BJ (cell line): ENCODE data around the gene CIROP. TPM values are rescaled to one million over a fixed set of nuclear protein-coding genes. Genes with fewer than 3 reads are reported as not detected.

Source experiments
- CTCF ChIA-PET: fragments of 350-600 bp; formaldehyde crosslinking; extraction: SDS; loops from one replicate; lab custom pipeline; 2021; ENCODE audit warnings: antibody characterized with exemption, inconsistent platforms; lab: Yijun Ruan, JAX
- POLR2A ChIA-PET: fragments of 300-600 bp; sonication (Branson Sonifier 250); formaldehyde crosslinking; extraction: SDS; loops from one replicate; lab custom pipeline; 2021; ENCODE audit warnings: antibody characterized with exemption; lab: Charles Lee
- DNase-seq: peaks from one replicate; pipeline ENCODE4 v3.0.0-alpha.2; 2011; ENCODE audit warnings: low read depth
- H3K27me3 ChIP-seq: 2 replicates; pipeline ENCODE4 v1.6.0; 2011; ENCODE audit warnings: low read length; ENCODE audit not compliant: control insufficient read depth, insufficient read depth
- H3K36me3 ChIP-seq: 2 replicates; pipeline ENCODE4 v1.5.1; 2011; ENCODE audit warnings: low read length; ENCODE audit not compliant: control insufficient read depth, insufficient read depth
- H3K4me3 ChIP-seq: 2 replicates; pipeline ENCODE4 v1.5.1; 2011; ENCODE audit warnings: low read depth, mild to moderate bottlenecking, control low read depth, low read length
- CTCF ChIP-seq: IDR thresholded peaks from 2 replicates; pipeline ENCODE4 v1.5.1; 2011; ENCODE audit warnings: low read depth, mild to moderate bottlenecking, control low read depth, inconsistent platforms, low read length, moderate library complexity; ENCODE audit not compliant: insufficient read depth
- polyA plus RNA-seq: library from polyadenylated mRNA; depleted of rRNA; stranded (reverse); fragments of >200 nt; gene quantifications from 2 replicates; pipeline ENCODE4 v1.2.3, GENCODE V29; 2011

Gene CIROP
- polyA plus RNA-seq, 1 experiment = 0.07 TPM

GRCh38 chr14:23137813-23138535 lies 33.2 kb upstream of the CIROP start:
- ChIA-PET POLR2A (no interaction called here), CTCF (interaction anchor here (1.0 to 4.6 kb wide), 4 partner anchors 10 to 49 kb away, joined by 3 to 29 read pairs (median 4); no protein-coding TSS in a partner anchor)
- DNase-seq = no peak
- H3K36me3 ChIP-seq = no peaks in the 10 kb centered on the region; the same call in 1 of the 2 replicates
- no peak for TF ChIP-seq CTCF
- H3K27me3 ChIP-seq = no peaks in the 10 kb centered on the region
- H3K4me3 ChIP-seq = no peak overlapping the region

- POLR2A ChIA-PET = no interaction called here
- Histone ChIP-seq H3K4me3 (no peak overlapping the region), H3K36me3 (no peaks in the 10 kb centered on the region; the same call in 1 of the 2 replicates), H3K27me3 (no peaks in the 10 kb centered on the region)
- CTCF ChIA-PET = interaction anchor here (1.0 to 4.6 kb wide), 3 partner anchors 11 to 49 kb away, joined by 3 to 29 read pairs (median 3); no protein-coding TSS in a partner anchor
- TF ChIP-seq CTCF = no peak
- no peak for DNase-seq
Measured at GRCh38 chr14:23137192-23137812, 32.5 kb upstream of the CIROP start.

- H3K36me3 ChIP-seq = no peaks in the 10 kb centered on the region; the same call in 1 of the 2 replicates
- H3K4me3 ChIP-seq = no peak overlapping the region
- no peaks in the 10 kb centered on the region for H3K27me3 ChIP-seq
- no peak for TF ChIP-seq CTCF
- ChIA-PET POLR2A (no interaction called here), CTCF (interaction anchor here (1.5 to 4.6 kb wide), 3 partner anchors 10 to 60 kb away, joined by 3 to 29 read pairs (median 3); no protein-coding TSS in a partner anchor)
- no peak for DNase-seq
Measured at GRCh38 chr14:23136566-23137133, 31.9 kb upstream of the CIROP start.

GRCh38 chr14:23132970-23133369 lies 28.2 kb upstream of the CIROP start:
- no peak overlapping the region for H3K4me3 ChIP-seq
- ChIA-PET POLR2A (no interaction called here), CTCF (interaction anchor here (1.0 kb wide), 1 partner anchor 11 kb away, joined by 4 read pairs; no protein-coding TSS in a partner anchor)
- no peak for TF ChIP-seq CTCF
- DNase-seq = no peak
- no peaks in the 10 kb centered on the region; the same call in 1 of the 2 replicates for H3K36me3 ChIP-seq
- H3K27me3 ChIP-seq = no peaks in the 10 kb centered on the region

- TF ChIP-seq CTCF = no peak
Measured at GRCh38 chr14:23131482-23131881, 26.7 kb upstream of the CIROP start.

More at GRCh38 chr14:23131482-23131881, 26.7 kb upstream of the CIROP start:
- DNase-seq = no peak
- H3K4me3 ChIP-seq = no peak overlapping the region
- H3K27me3 ChIP-seq = no peaks in the 10 kb centered on the region
- no peaks in the 10 kb centered on the region; the same call in 1 of the 2 replicates for H3K36me3 ChIP-seq
- ChIA-PET CTCF (interaction anchor here (1.1 to 24.8 kb wide), 3 partner anchors 11 to 47 kb away, joined by 3 to 815 read pairs (median 26); partner anchors contain the start of gene SLC7A8), POLR2A (no interaction called here)
